Memory B cell (primary cell): ENCODE data around the gene CLDN9.

Source experiments
- ATAC-seq: fragments of 150-1000 bp; cut with Tn5 transposase; 2 replicates; pipeline ENCODE4 v1.10.0; 2021; ENCODE audit warnings: low read depth, mild to moderate bottlenecking, moderate library complexity
- DNase-seq, 2 donors: peaks; one replicate each; pipeline ENCODE4 v3.0.0; 2022; ENCODE audit warnings: low spot score in 2 of 2
- H3K27ac Mint-ChIP-seq: one replicate; pipeline ENCODE4 v1.8.0; 2022; ENCODE audit warnings: mild to moderate bottlenecking, moderate library complexity, mixed read lengths
- H3K27me3 Mint-ChIP-seq: one replicate; pipeline ENCODE4 v1.8.0; 2022; ENCODE audit warnings: mixed read lengths
- H3K36me3 Mint-ChIP-seq: one replicate; pipeline ENCODE4 v1.8.0; 2022; ENCODE audit warnings: mild to moderate bottlenecking, mixed read lengths
- H3K4me1 Mint-ChIP-seq: one replicate; pipeline ENCODE4 v1.8.0; 2022; ENCODE audit warnings: mixed read lengths
- H3K4me3 Mint-ChIP-seq: one replicate; pipeline ENCODE4 v1.8.0; 2022; ENCODE audit warnings: mild to moderate bottlenecking, moderate library complexity, mixed read lengths
- H3K9me3 Mint-ChIP-seq: one replicate; pipeline ENCODE4 v1.8.0; 2022; ENCODE audit warnings: mixed read lengths

CLDN9 gene

GRCh38 chr16:2970563-2970962 lies 42.2 kb upstream of the CLDN9 start:
- ATAC-seq, result no peak
- peaks cover 13% of the 10 kb centered on the region for H3K4me1 Mint-ChIP-seq
- peak overlapping the region; percentile 39 for H3K4me3 Mint-ChIP-seq
- H3K36me3 Mint-ChIP-seq, result no peaks in the 10 kb centered on the region
- H3K9me3 Mint-ChIP-seq, result no peaks in the 10 kb centered on the region
- no peak overlapping the region for H3K27ac Mint-ChIP-seq
- peaks cover 11% of the 10 kb centered on the region for H3K27me3 Mint-ChIP-seq
- no peak for DNase-seq

GRCh38 chr16:2971134-2971984 lies 41.4 kb upstream of the CLDN9 start:
- H3K27ac Mint-ChIP-seq, result no peak overlapping the region
- H3K27me3 Mint-ChIP-seq, result peaks cover 11% of the 10 kb centered on the region
- no peak for DNase-seq
- H3K9me3 Mint-ChIP-seq, result no peaks in the 10 kb centered on the region
- H3K4me3 Mint-ChIP-seq, result peak overlapping the region; percentile 39
- H3K36me3 Mint-ChIP-seq, result no peaks in the 10 kb centered on the region
- no peak for ATAC-seq
- H3K4me1 Mint-ChIP-seq, result peaks cover 12% of the 10 kb centered on the region

- Mint-ChIP-seq H3K4me3 (no peak overlapping the region), H3K36me3 (no peaks in the 10 kb centered on the region)
Measured at GRCh38 chr16:2971985-2972784, 40.5 kb upstream of the CLDN9 start.

GRCh38 chr16:2973093-2973492 lies 39.6 kb upstream of the CLDN9 start:
- no peak overlapping the region for H3K27ac Mint-ChIP-seq

More at GRCh38 chr16:2971985-2972784, 40.5 kb upstream of the CLDN9 start:
- no peak overlapping the region for H3K27ac Mint-ChIP-seq
- ATAC-seq (no peak), DNase-seq (no peak)
- H3K4me1 Mint-ChIP-seq, result peaks cover 12% of the 10 kb centered on the region
- no peaks in the 10 kb centered on the region for H3K9me3 Mint-ChIP-seq
- H3K27me3 Mint-ChIP-seq, result peaks cover 11% of the 10 kb centered on the region

GRCh38 chr16:2973605-2974318 lies 39.0 kb upstream of the CLDN9 start:
- Mint-ChIP-seq H3K27me3 (peaks cover 10% of the 10 kb centered on the region), H3K36me3 (no peaks in the 10 kb centered on the region), H3K27ac (no peak overlapping the region), H3K4me1 (peaks cover 5% of the 10 kb centered on the region), H3K9me3 (no peaks in the 10 kb centered on the region), H3K4me3 (no peak overlapping the region)
- DNase-seq, result no peak
- ATAC-seq, result no peak

More at GRCh38 chr16:2973093-2973492, 39.6 kb upstream of the CLDN9 start:
- Mint-ChIP-seq H3K4me3 (no peak overlapping the region), H3K4me1 (peaks cover 10% of the 10 kb centered on the region), H3K9me3 (no peaks in the 10 kb centered on the region), H3K27me3 (peaks cover 11% of the 10 kb centered on the region), H3K36me3 (no peaks in the 10 kb centered on the region)
- DNase-seq (no peak), ATAC-seq (no peak)

- DNase-seq (no peak), ATAC-seq (no peak)
- Mint-ChIP-seq H3K9me3 (no peaks in the 10 kb centered on the region), H3K27ac (no peak overlapping the region), H3K36me3 (no peaks in the 10 kb centered on the region), H3K27me3 (peaks cover 10% of the 10 kb centered on the region), H3K4me1 (peaks cover 5% of the 10 kb centered on the region), H3K4me3 (no peak overlapping the region)
Measured at GRCh38 chr16:2974319-2975056, 38.2 kb upstream of the CLDN9 start.

- Mint-ChIP-seq H3K36me3 (no peaks in the 10 kb centered on the region), H3K9me3 (no peaks in the 10 kb centered on the region)
Measured at GRCh38 chr16:2975161-2975795, 37.4 kb upstream of the CLDN9 start.

GRCh38 chr16:2976201-2976600 lies 36.5 kb upstream of the CLDN9 start:
- Mint-ChIP-seq H3K9me3 (no peaks in the 10 kb centered on the region), H3K36me3 (no peaks in the 10 kb centered on the region), H3K4me1 (peaks cover under 1% of the 10 kb centered on the region), H3K4me3 (no peak overlapping the region), H3K27ac (no peak overlapping the region), H3K27me3 (peaks cover 5% of the 10 kb centered on the region)
- DNase-seq, result no peak
- no peak for ATAC-seq

More at GRCh38 chr16:2975161-2975795, 37.4 kb upstream of the CLDN9 start:
- DNase-seq, result no peak
- ATAC-seq, result no peak
- Mint-ChIP-seq H3K27ac (no peak overlapping the region), H3K27me3 (peaks cover 10% of the 10 kb centered on the region), H3K4me3 (no peak overlapping the region), H3K4me1 (peaks cover 5% of the 10 kb centered on the region)

GRCh38 chr16:2976673-2977072 lies 36.0 kb upstream of the CLDN9 start:
- H3K9me3 Mint-ChIP-seq, result no peaks in the 10 kb centered on the region
- peaks cover 4% of the 10 kb centered on the region for H3K27me3 Mint-ChIP-seq
- peaks cover under 1% of the 10 kb centered on the region for H3K4me1 Mint-ChIP-seq
- H3K36me3 Mint-ChIP-seq, result no peaks in the 10 kb centered on the region
- H3K27ac Mint-ChIP-seq, result no peak overlapping the region
- DNase-seq (no peak), ATAC-seq (no peak)
- no peak overlapping the region for H3K4me3 Mint-ChIP-seq

- Mint-ChIP-seq H3K9me3 (no peaks in the 10 kb centered on the region), H3K4me3 (no peak overlapping the region), H3K27me3 (no peaks in the 10 kb centered on the region), H3K36me3 (no peaks in the 10 kb centered on the region), H3K27ac (no peak overlapping the region), H3K4me1 (peaks cover 4% of the 10 kb centered on the region)
- ATAC-seq, result no peak
- DNase-seq, result no peak
Measured at GRCh38 chr16:2977440-2977839, 35.3 kb upstream of the CLDN9 start.

- Mint-ChIP-seq H3K9me3 (no peaks in the 10 kb centered on the region), H3K4me1 (peaks cover 8% of the 10 kb centered on the region), H3K4me3 (peak overlapping the region; percentile 83), H3K27ac (peak overlapping the region; percentile 81), H3K36me3 (no peaks in the 10 kb centered on the region), H3K27me3 (no peaks in the 10 kb centered on the region)
- DNase-seq, result no peak
- no peak for ATAC-seq
Measured at GRCh38 chr16:2979669-2980226, 33.0 kb upstream of the CLDN9 start.

- Mint-ChIP-seq H3K36me3 (no peaks in the 10 kb centered on the region), H3K27me3 (no peaks in the 10 kb centered on the region), H3K9me3 (no peaks in the 10 kb centered on the region), H3K27ac (peak within 1 kb of the TSS; percentile 81), H3K4me1 (peaks cover 8% of the 10 kb centered on the region), H3K4me3 (peak within 1 kb of the TSS; percentile 83)
- DNase-seq (peak; percentile 96 to 97), ATAC-seq (peak; percentile 91)
Measured at GRCh38 chr16:2980227-2981176, 32.2 kb upstream of the CLDN9 start, which contains the start of gene PKMYT1. PKMYT1 (minus strand) TSS chr16:2980446; CDS start chr16:2979657, 789 bp downstream.
